Measurements from ENCODE around the gene SUSD6.

DNA sequence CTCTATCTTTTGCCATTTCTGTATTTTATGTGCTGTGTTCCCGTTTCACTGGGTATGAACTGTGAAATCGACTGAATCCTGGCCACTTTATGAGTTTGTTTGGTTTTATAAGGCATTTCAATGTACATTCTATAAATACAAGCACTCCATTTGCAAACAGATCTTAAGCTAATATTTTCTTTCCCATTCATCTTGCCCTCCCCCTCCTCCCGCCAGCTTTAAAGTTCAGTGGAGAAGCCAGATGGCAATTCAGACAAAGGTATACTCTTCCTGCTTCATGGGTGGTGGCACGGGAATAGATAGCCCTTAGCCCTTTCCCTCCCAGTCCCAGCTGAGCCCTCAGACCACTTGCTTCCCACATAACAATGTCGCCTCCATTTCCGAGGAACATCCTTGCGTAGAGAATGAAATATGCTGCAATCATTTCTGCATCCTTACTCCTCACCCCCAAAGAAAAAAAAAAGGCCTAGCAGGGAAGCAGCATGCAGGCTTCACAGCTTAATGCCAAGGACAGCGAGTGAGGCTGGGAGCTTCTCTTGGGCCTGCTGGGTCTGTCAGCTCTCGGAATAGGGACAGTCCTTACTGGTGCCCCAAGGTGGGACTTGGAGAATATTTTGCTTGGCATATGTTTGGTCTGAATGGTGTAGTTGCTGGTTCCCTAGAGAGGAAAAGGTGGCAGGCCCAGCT, 102.7 kb downstream of the SUSD6 start:
- TF ChIP-seq EZH2 (IDR thresholded peaks at IDR 0.05) (no peak), POLR2AphosphoS5 (IDR thresholded peaks at IDR 0.05; ENCODE audit: borderline replicate concordance, low read depth, low read length) (no peak), FOXP2 (optimal IDR thresholded peaks at IDR 0.05; ENCODE audit: control extremely low read depth, extremely low read length, insufficient read depth) (no peak)
